WTC11 (cell line): ENCODE results near the gene MPHOSPH10. TPM values are rescaled to one million over a fixed set of nuclear protein-coding genes. Genes with fewer than 3 reads are reported as not detected.

ENCODE experiments used
- ATAC-seq: fragments of 200-7000 bp; cut with Tn5 transposase; 2 replicates; pipeline ENCODE4 v1.10.0; 2021; ENCODE audit warnings: mild to moderate bottlenecking, moderate library complexity
- CTCF ChIA-PET: fragments of 300-600 bp; sonication (Branson Sonifier 250); formaldehyde crosslinking; loops from one replicate; lab custom pipeline; 2021; ENCODE audit warnings: antibody characterized with exemption; lab: Charles Lee
- POLR2A ChIA-PET: fragments of 350-600 bp; sonication (Branson Sonifier 250); formaldehyde crosslinking; loops from one replicate; lab custom pipeline; 2021; ENCODE audit warnings: antibody characterized with exemption; lab: Charles Lee
- DNase-seq: peaks from one replicate; pipeline ENCODE4 v3.0.0; 2021; ENCODE audit warnings: low spot score
- H3K27ac Mint-ChIP-seq: 2 replicates; pipeline ENCODE4 v1.8.0; 2021; ENCODE audit warnings: mixed read lengths
- H3K27me3 Mint-ChIP-seq: 2 replicates; pipeline ENCODE4 v1.8.0; 2021; ENCODE audit warnings: low read depth, mild to moderate bottlenecking, moderate library complexity, mixed read lengths
- H3K36me3 Mint-ChIP-seq: 2 replicates; pipeline ENCODE4 v1.8.0; 2021; ENCODE audit warnings: mixed read lengths
- H3K4me1 Mint-ChIP-seq: 2 replicates; pipeline ENCODE4 v1.8.0; 2022; ENCODE audit warnings: mixed read lengths
- H3K4me3 Mint-ChIP-seq: 2 replicates; pipeline ENCODE4 v1.8.0; 2021; ENCODE audit warnings: mild to moderate bottlenecking, moderate library complexity, mixed read lengths
- H3K9me3 Mint-ChIP-seq: 2 replicates; pipeline ENCODE4 v1.8.0; 2021; ENCODE audit warnings: mixed read lengths
- EMX1 ChIP-seq: fragments of 250-450 bp; sonication (Bioruptor Pico); IDR thresholded peaks from 2 replicates; pipeline ENCODE4 v1.8.0; 2021; ENCODE audit warnings: mild to moderate bottlenecking
- ESRRA ChIP-seq: sonication (generic); formaldehyde crosslinking; IDR thresholded peaks from 2 replicates; pipeline ENCODE4 v1.8.1; 2022; ENCODE audit warnings: mild to moderate bottlenecking, missing genetic modification reagents, borderline replicate concordance
- ETV6 ChIP-seq: sonication (generic); formaldehyde crosslinking; IDR thresholded peaks from 2 replicates; pipeline ENCODE4 v1.8.1; 2022; ENCODE audit warnings: mild to moderate bottlenecking, missing genetic modification reagents
- HMGA2 ChIP-seq: fragments of 250-450 bp; sonication (Bioruptor Pico); IDR thresholded peaks from 2 replicates; pipeline ENCODE4 v1.4.0; 2021; ENCODE audit warnings: mild to moderate bottlenecking, moderate library complexity
- IRF2 ChIP-seq: sonication (generic); formaldehyde crosslinking; IDR thresholded peaks from 2 replicates; pipeline ENCODE4 v1.8.0; 2022; ENCODE audit warnings: low read depth, missing genetic modification reagents, borderline replicate concordance
- MXD4 ChIP-seq: fragments of 250-450 bp; sonication (Bioruptor Pico); IDR thresholded peaks from 2 replicates; pipeline ENCODE4 v1.8.0; 2021; ENCODE audit warnings: mild to moderate bottlenecking, moderate library complexity, borderline replicate concordance
- NR1H2 ChIP-seq: sonication (generic); formaldehyde crosslinking; IDR thresholded peaks from 2 replicates; pipeline ENCODE4 v1.9.0; 2021; ENCODE audit warnings: mild to moderate bottlenecking, moderate library complexity, missing genetic modification reagents
- NR3C1 ChIP-seq: sonication (generic); formaldehyde crosslinking; conservative IDR thresholded peaks from 2 replicates; pipeline ENCODE4 v1.8.1; 2023; ENCODE audit warnings: low read depth, mild to moderate bottlenecking, missing genetic modification reagents
- PRRX2 ChIP-seq: fragments of 250-450 bp; sonication (Bioruptor Pico); IDR thresholded peaks from 2 replicates; pipeline ENCODE4 v1.8.0; 2021; ENCODE audit warnings: mild to moderate bottlenecking
- SMAD4 ChIP-seq: sonication (generic); formaldehyde crosslinking; IDR thresholded peaks from 2 replicates; pipeline ENCODE4 v1.8.0; 2022; ENCODE audit warnings: mild to moderate bottlenecking, missing genetic modification reagents
- SOX15 ChIP-seq: fragments of 250-450 bp; sonication (Bioruptor Pico); IDR thresholded peaks from 2 replicates; pipeline ENCODE4 v1.9.0; 2021; ENCODE audit warnings: mild to moderate bottlenecking
- TEAD1 ChIP-seq: sonication (generic); formaldehyde crosslinking; IDR thresholded peaks from 2 replicates; pipeline ENCODE4 v1.8.0; 2022; ENCODE audit warnings: mild to moderate bottlenecking, missing genetic modification reagents
- TEAD4 ChIP-seq: sonication (generic); formaldehyde crosslinking; IDR thresholded peaks from 2 replicates; pipeline ENCODE4 v1.8.0; 2022; ENCODE audit warnings: mild to moderate bottlenecking, missing genetic modification reagents
- ZNF423 ChIP-seq: fragments of 250-450 bp; sonication (Bioruptor Pico); IDR thresholded peaks from 2 replicates; pipeline ENCODE4 v2.1.2; 2022; ENCODE audit warnings: mild to moderate bottlenecking, moderate library complexity
- total RNA-seq: library from RNA; stranded (reverse); gene quantifications from 3 replicates; pipeline ENCODE4 v1.2.3, GENCODE V29; 2021
- TF ChIP-seq, protein P1 (sequence below): fragments of 250-450 bp; sonication (Bioruptor Pico); IDR thresholded peaks from 2 replicates; pipeline ENCODE4 v1.8.0; 2021; ENCODE audit warnings: mild to moderate bottlenecking
- TF ChIP-seq, protein P2 (sequence below): sonication (generic); formaldehyde crosslinking; IDR thresholded peaks from 2 replicates; pipeline ENCODE4 v1.8.1; 2022; ENCODE audit warnings: mild to moderate bottlenecking, moderate library complexity, missing genetic modification reagents
- TF ChIP-seq, protein P3 (sequence below): fragments of 250-450 bp; sonication (Bioruptor Pico); IDR thresholded peaks from 2 replicates; pipeline ENCODE4 v2.1.2; 2022; ENCODE audit warnings: mild to moderate bottlenecking, moderate library complexity
- TF ChIP-seq, protein P4 (sequence below): sonication (generic); formaldehyde crosslinking; IDR thresholded peaks from 2 replicates; pipeline ENCODE4 v1.8.0; 2022; ENCODE audit warnings: missing genetic modification reagents
- TF ChIP-seq, protein P5 (sequence below): fragments of 250-450 bp; sonication (Bioruptor Pico); conservative IDR thresholded peaks from 2 replicates; pipeline ENCODE4 v1.9.0; 2021; ENCODE audit warnings: mild to moderate bottlenecking
- TF ChIP-seq, protein P6 (sequence below): sonication (generic); formaldehyde crosslinking; IDR thresholded peaks from 2 replicates; pipeline ENCODE4 v1.8.1; 2022; ENCODE audit warnings: low read depth, missing genetic modification reagents, borderline replicate concordance
- TF ChIP-seq, protein P7 (sequence below): sonication (generic); formaldehyde crosslinking; IDR thresholded peaks from 2 replicates; pipeline ENCODE4 v1.8.1; 2023; ENCODE audit warnings: mild to moderate bottlenecking, missing genetic modification reagents, moderate library complexity
- TF ChIP-seq, protein P8 (sequence below): sonication (generic); formaldehyde crosslinking; IDR thresholded peaks from 2 replicates; pipeline ENCODE4 v1.8.0; 2022; ENCODE audit warnings: mild to moderate bottlenecking, missing genetic modification reagents

The MPHOSPH10 gene
- total RNA-seq, 1 experiment from 2014 or later: 36.6 TPM

DNA sequence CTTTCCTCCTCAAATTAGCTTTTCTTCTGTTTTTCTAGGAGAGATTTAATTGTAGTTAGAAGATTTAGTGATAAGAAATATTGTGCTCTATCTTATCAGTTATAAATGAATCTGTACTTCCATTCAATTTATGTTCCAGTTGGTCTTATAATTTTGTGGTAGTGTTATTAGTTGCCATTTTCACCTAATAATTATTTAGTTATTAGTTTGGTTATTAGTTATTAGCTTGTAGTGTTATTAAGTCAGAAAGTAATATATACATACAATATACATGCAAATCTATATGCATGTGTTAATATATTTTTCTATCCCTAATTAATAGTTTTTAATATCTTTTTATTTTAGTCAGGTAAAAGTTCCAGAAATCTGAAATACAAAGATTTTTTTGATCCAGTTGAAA, 3.2 kb downstream of the MPHOSPH10 start:
- H3K36me3 Mint-ChIP-seq: peaks cover 30% of the 10 kb centered on the region
- CTCF ChIA-PET: no interaction called here

DNA sequence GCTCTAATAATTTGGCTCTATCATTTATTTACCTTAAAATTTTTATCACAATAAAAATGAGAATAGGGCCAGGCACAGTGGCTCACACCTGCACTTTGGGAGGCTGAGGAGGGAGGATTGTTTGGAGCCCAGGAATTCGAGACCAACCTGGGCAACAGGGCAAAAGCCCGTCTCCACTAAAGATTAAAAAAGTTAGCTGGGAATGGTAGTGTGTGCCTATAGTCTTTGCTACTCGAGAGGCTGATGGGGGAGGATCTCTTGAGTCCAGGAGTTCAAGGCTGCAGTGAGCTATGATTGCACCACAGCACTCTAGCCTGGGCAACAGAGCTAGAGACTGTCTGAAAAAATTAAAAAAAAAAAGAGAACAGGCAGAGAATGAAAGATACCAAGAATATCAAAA, 5.7 kb downstream of the MPHOSPH10 start:
- ChIA-PET CTCF (no interaction called here), POLR2A (no interaction called here)
- H3K27ac Mint-ChIP-seq: no peak overlapping the region
- H3K9me3 Mint-ChIP-seq: no peaks in the 10 kb centered on the region
- peaks cover 50% of the 10 kb centered on the region for H3K36me3 Mint-ChIP-seq
- DNase-seq (no peak), ATAC-seq (no peak)
- H3K4me3 Mint-ChIP-seq: no peak overlapping the region
- no peaks in the 10 kb centered on the region for H3K4me1 Mint-ChIP-seq
- no peaks in the 10 kb centered on the region for H3K27me3 Mint-ChIP-seq
- TF ChIP-seq, protein P1, sequence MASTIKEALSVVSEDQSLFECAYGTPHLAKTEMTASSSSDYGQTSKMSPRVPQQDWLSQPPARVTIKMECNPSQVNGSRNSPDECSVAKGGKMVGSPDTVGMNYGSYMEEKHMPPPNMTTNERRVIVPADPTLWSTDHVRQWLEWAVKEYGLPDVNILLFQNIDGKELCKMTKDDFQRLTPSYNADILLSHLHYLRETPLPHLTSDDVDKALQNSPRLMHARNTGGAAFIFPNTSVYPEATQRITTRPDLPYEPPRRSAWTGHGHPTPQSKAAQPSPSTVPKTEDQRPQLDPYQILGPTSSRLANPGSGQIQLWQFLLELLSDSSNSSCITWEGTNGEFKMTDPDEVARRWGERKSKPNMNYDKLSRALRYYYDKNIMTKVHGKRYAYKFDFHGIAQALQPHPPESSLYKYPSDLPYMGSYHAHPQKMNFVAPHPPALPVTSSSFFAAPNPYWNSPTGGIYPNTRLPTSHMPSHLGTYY (CRISPR knock-in tag): no peak
- TF ChIP-seq, protein P2, sequence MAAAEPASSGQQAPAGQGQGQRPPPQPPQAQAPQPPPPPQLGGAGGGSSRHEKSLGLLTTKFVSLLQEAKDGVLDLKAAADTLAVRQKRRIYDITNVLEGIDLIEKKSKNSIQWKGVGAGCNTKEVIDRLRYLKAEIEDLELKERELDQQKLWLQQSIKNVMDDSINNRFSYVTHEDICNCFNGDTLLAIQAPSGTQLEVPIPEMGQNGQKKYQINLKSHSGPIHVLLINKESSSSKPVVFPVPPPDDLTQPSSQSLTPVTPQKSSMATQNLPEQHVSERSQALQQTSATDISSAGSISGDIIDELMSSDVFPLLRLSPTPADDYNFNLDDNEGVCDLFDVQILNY (CRISPR knock-in tag): no peak
- TF ChIP-seq TEAD4 (CRISPR knock-in tag): no peak
- TF ChIP-seq ESRRA (CRISPR knock-in tag): no peak
- no peak for TF ChIP-seq MXD4
- TF ChIP-seq PRRX2 (CRISPR knock-in tag): no peak
- TF ChIP-seq SOX15 (CRISPR knock-in tag): no peak
- TF ChIP-seq, protein P3, sequence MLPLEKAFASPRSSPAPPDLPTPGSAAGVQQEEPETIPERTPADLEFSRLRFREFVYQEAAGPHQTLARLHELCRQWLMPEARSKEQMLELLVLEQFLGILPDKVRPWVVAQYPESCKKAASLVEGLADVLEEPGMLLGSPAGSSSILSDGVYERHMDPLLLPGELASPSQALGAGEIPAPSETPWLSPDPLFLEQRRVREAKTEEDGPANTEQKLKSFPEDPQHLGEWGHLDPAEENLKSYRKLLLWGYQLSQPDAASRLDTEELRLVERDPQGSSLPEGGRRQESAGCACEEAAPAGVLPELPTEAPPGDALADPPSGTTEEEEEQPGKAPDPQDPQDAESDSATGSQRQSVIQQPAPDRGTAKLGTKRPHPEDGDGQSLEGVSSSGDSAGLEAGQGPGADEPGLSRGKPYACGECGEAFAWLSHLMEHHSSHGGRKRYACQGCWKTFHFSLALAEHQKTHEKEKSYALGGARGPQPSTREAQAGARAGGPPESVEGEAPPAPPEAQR: no peak

More for the DNA sequence above, 3.2 kb downstream of the MPHOSPH10 start:
- POLR2A ChIA-PET: no interaction called here
- Mint-ChIP-seq H3K4me3 (no peak overlapping the region), H3K9me3 (no peaks in the 10 kb centered on the region), H3K27ac (no peak overlapping the region), H3K4me1 (peaks cover 4% of the 10 kb centered on the region; the same call in 1 of the 2 replicates), H3K27me3 (no peaks in the 10 kb centered on the region)
- TF ChIP-seq, protein P4, sequence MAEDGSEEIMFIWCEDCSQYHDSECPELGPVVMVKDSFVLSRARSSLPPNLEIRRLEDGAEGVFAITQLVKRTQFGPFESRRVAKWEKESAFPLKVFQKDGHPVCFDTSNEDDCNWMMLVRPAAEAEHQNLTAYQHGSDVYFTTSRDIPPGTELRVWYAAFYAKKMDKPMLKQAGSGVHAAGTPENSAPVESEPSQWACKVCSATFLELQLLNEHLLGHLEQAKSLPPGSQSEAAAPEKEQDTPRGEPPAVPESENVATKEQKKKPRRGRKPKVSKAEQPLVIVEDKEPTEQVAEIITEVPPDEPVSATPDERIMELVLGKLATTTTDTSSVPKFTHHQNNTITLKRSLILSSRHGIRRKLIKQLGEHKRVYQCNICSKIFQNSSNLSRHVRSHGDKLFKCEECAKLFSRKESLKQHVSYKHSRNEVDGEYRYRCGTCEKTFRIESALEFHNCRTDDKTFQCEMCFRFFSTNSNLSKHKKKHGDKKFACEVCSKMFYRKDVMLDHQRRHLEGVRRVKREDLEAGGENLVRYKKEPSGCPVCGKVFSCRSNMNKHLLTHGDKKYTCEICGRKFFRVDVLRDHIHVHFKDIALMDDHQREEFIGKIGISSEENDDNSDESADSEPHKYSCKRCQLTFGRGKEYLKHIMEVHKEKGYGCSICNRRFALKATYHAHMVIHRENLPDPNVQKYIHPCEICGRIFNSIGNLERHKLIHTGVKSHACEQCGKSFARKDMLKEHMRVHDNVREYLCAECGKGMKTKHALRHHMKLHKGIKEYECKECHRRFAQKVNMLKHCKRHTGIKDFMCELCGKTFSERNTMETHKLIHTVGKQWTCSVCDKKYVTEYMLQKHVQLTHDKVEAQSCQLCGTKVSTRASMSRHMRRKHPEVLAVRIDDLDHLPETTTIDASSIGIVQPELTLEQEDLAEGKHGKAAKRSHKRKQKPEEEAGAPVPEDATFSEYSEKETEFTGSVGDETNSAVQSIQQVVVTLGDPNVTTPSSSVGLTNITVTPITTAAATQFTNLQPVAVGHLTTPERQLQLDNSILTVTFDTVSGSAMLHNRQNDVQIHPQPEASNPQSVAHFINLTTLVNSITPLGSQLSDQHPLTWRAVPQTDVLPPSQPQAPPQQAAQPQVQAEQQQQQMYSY: no peak
- TF ChIP-seq, protein P5, sequence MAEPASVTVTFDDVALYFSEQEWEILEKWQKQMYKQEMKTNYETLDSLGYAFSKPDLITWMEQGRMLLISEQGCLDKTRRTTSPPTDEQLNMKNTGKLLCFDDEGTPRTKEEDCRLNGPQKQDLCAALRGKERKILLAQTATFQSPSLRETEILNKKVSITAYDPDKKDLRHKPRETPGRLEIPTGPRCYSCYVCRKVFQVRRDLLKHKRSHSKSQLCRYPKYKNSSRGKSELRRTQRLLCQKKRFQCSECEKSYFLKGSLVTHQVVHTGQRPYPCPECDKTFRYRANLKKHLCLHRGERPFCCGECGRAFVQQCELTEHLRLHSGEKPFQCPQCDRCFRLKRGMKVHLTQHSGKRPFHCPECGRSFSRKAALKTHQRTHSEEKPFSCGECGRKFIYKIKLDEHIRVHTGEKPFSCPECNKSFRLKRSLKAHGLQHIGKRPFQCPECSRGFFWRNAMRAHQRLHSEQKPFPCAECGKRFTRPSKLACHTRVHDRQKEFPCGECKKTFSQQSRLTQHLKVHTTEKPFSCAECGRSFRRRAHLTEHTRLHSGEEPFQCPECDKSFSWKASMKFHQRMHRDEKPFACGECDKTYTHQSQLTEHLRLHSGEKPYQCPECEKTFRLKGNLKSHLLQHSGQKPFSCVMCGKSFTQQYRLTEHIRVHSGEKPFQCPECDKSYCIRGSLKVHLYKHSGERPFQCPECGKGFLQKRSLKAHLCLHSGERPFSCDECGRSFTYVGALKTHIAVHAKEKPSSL (CRISPR knock-in tag): no peak
- TF ChIP-seq, protein P6, sequence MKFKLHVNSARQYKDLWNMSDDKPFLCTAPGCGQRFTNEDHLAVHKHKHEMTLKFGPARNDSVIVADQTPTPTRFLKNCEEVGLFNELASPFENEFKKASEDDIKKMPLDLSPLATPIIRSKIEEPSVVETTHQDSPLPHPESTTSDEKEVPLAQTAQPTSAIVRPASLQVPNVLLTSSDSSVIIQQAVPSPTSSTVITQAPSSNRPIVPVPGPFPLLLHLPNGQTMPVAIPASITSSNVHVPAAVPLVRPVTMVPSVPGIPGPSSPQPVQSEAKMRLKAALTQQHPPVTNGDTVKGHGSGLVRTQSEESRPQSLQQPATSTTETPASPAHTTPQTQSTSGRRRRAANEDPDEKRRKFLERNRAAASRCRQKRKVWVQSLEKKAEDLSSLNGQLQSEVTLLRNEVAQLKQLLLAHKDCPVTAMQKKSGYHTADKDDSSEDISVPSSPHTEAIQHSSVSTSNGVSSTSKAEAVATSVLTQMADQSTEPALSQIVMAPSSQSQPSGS (CRISPR knock-in tag): no peak
- TF ChIP-seq TEAD1 (CRISPR knock-in tag) (no peak), ETV6 (CRISPR knock-in tag) (no peak), HMGA2 (CRISPR knock-in tag) (no peak), SMAD4 (CRISPR knock-in tag) (no peak), IRF2 (CRISPR knock-in tag) (no peak), EMX1 (no peak), ZNF423 (CRISPR knock-in tag) (no peak), TEAD4 (CRISPR knock-in tag) (no peak), MXD4 (no peak), NR1H2 (CRISPR knock-in tag) (no peak), NR3C1 (no peak)
- TF ChIP-seq, protein P7, sequence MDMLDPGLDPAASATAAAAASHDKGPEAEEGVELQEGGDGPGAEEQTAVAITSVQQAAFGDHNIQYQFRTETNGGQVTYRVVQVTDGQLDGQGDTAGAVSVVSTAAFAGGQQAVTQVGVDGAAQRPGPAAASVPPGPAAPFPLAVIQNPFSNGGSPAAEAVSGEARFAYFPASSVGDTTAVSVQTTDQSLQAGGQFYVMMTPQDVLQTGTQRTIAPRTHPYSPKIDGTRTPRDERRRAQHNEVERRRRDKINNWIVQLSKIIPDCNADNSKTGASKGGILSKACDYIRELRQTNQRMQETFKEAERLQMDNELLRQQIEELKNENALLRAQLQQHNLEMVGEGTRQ (CRISPR knock-in tag): no peak
- TF ChIP-seq, protein P8, sequence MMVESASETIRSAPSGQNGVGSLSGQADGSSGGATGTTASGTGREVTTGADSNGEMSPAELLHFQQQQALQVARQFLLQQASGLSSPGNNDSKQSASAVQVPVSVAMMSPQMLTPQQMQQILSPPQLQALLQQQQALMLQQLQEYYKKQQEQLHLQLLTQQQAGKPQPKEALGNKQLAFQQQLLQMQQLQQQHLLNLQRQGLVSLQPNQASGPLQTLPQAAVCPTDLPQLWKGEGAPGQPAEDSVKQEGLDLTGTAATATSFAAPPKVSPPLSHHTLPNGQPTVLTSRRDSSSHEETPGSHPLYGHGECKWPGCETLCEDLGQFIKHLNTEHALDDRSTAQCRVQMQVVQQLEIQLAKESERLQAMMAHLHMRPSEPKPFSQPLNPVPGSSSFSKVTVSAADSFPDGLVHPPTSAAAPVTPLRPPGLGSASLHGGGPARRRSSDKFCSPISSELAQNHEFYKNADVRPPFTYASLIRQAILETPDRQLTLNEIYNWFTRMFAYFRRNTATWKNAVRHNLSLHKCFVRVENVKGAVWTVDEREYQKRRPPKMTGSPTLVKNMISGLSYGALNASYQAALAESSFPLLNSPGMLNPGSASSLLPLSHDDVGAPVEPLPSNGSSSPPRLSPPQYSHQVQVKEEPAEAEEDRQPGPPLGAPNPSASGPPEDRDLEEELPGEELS (CRISPR knock-in tag): no peak
- ATAC-seq (no peak), DNase-seq (no peak)
